NCI-H1417 (cell line): ENCODE data around the gene GFRA3.

Experiments
- DNase-seq, 3 experiments: peaks; one replicate each; lab custom pipeline; 2025; lab: John Stamatoyannopoulos, UW

Gene GFRA3

GRCh38 chr5:138246822-138247221 lies 27.6 kb downstream of the GFRA3 start:
- no peak for DNase-seq

- no peak for DNase-seq
These were observed 28.1 kb downstream of the GFRA3 start for GRCh38 chr5:138246334-138246733.

GRCh38 chr5:138245717-138246116 lies 28.7 kb downstream of the GFRA3 start:
- DNase-seq: no peak

GRCh38 chr5:138243794-138244193 lies 30.6 kb downstream of the GFRA3 start:
- DNase-seq: no peak

- DNase-seq: peak in 2 of 3 experiments; percentile 67 to 75
These were observed 32.5 kb downstream of the GFRA3 start for GRCh38 chr5:138241688-138242571.

- DNase-seq: peak in 1 of 3 experiments; percentile 31
These were observed 33.6 kb downstream of the GFRA3 start for GRCh38 chr5:138240650-138241385.

- no peak for DNase-seq
These were observed 36.4 kb downstream of the GFRA3 start for GRCh38 chr5:138238034-138238433.

GRCh38 chr5:138234651-138235050 lies 39.8 kb downstream of the GFRA3 start:
- DNase-seq: no peak

- DNase-seq: no peak
These were observed 41.1 kb downstream of the GFRA3 start for GRCh38 chr5:138233280-138233679.

GRCh38 chr5:138230981-138231589 lies 43.3 kb downstream of the GFRA3 start:
- DNase-seq: peak; percentile 1 to 19 (median 11)

- no peak for DNase-seq
These were observed 44.2 kb downstream of the GFRA3 start for GRCh38 chr5:138230261-138230660.

GRCh38 chr5:138229387-138229786 lies 45.0 kb downstream of the GFRA3 start:
- no peak for DNase-seq

GRCh38 chr5:138226910-138227309 lies 47.5 kb downstream of the GFRA3 start:
- DNase-seq: no peak

- DNase-seq: no peak
These were observed 49.7 kb downstream of the GFRA3 start for GRCh38 chr5:138224712-138225111.

- no peak for DNase-seq
These were observed 50.9 kb downstream of the GFRA3 start for GRCh38 chr5:138223532-138223931.

GRCh38 chr5:138216799-138217198 lies 57.6 kb downstream of the GFRA3 start:
- DNase-seq: no peak

- DNase-seq: peak; percentile 94 to 99 (median 98)
These were observed 61.0 kb downstream of the GFRA3 start, which contains the start of gene CDC23 for GRCh38 chr5:138213161-138214029. CDC23 (minus strand) TSS chr5:138213323; CDS start chr5:138213312, 11 bp downstream.

GRCh38 chr5:138212828-138213160 lies 61.6 kb downstream of the GFRA3 start:
- no peak for DNase-seq

GRCh38 chr5:138210985-138211384 lies 63.4 kb downstream of the GFRA3 start:
- no peak for DNase-seq
